HUES6 (cell line): ENCODE data around the gene HBA1.
"Not testable (repeated sequence)": the region's sequence is repeated elsewhere in the genome, so short reads cannot be mapped to it uniquely, and the experiment has no call there.

Experiments used
- H3K27ac ChIP-seq: 2 replicates; pipeline ENCODE4 v1.7.0; 2013; ENCODE audit warnings: low read depth, mild to moderate bottlenecking, low read length, inconsistent platforms
- H3K27me3 ChIP-seq: 2 replicates; pipeline ENCODE4 v1.6.1; 2013; ENCODE audit warnings: low read length; ENCODE audit not compliant: control insufficient read depth, insufficient read depth
- H3K36me3 ChIP-seq: 2 replicates; pipeline ENCODE4 v1.6.1; 2013; ENCODE audit warnings: low read length; ENCODE audit not compliant: control insufficient read depth, insufficient read depth
- H3K4me1 ChIP-seq: 2 replicates; pipeline ENCODE4 v1.6.1; 2013; ENCODE audit warnings: low read length; ENCODE audit not compliant: control insufficient read depth, insufficient read depth
- H3K4me3 ChIP-seq: 2 replicates; pipeline ENCODE4 v1.5.1; 2013; ENCODE audit warnings: low read depth, low read length
- H3K9ac ChIP-seq: one replicate; pipeline ENCODE4 v1.6.1; 2013; ENCODE audit warnings: mild to moderate bottlenecking, low read length
- H3K9me3 ChIP-seq: 2 replicates; pipeline ENCODE4 v1.6.1; 2013; ENCODE audit warnings: low read depth, low read length; ENCODE audit not compliant: control insufficient read depth, insufficient read depth

Gene HBA1

DNA sequence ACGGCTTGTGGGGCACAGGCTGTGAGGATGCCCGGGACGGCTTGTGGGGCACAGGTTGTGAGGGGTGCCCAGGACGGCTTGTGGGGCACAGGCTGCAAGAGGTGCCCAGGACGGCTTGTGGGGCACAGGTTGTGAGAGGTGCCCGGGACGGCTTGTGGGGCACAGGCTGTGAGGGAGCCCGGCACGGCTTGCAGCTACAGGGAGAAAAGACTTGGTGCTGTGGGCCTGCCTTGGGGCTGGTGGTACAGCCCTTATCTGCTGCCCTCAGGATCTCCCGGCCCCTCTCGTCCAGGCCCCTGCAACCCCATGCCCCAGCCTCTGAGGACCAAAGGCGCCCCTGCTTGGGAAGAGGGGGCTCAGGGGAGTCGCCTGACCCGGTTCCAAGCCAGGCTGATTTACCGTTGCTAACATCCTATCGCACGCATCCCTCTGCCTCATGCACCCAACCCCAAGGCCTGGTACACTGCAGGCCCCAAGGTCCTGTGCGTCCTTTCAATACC lies 15.7 kb upstream of the HBA1 start:
- no peaks in the 10 kb centered on the region for H3K9me3 ChIP-seq
- H3K4me3 ChIP-seq = no peak overlapping the region
- peaks cover 74% of the 10 kb centered on the region for H3K27me3 ChIP-seq
- H3K4me1 ChIP-seq = 0 out of 2 replicates have a peak, but pooled peaks cover 7% of the 10 kb centered on the region
- no peaks in the 10 kb centered on the region for H3K36me3 ChIP-seq
- H3K9ac ChIP-seq = no peak overlapping the region
- no peak overlapping the region for H3K27ac ChIP-seq

DNA sequence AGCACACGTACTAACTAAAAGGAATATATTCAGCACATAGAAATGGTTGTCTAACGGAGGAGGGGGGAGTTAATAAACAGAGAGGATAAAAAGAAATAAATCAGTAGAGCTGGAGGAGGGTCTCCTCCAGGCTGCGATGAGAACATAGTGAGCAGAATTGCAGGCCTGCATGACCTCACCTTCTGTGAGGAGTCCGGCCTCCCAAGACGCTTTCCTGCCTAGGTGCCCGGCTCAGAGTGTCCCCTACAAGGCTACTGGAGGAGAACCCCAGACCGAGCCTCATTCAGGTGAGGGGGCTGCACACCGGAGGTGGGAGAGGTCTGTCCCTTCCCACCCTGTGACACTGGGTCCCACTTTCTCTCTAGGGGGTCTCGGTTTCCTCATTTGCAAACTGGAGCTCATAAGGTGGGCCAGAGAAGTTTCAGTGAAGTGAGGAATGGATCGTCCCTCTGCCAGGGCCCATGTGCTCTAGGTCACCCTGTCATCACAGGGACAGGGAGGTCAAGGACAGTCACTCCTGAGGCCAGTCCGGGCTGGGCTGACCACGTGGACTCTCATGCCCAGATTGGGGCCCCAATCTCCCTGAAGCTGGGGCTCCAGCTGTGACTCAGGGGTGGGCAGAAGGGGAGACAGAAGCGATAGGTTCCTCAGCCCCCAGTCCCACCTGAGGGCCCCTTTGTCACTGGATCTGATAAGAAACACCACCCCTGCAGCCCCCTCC lies 14.0 kb upstream of the HBA1 start:
- H3K9ac ChIP-seq = no peak overlapping the region
- no peak overlapping the region for H3K4me3 ChIP-seq
- H3K27ac ChIP-seq = no peak overlapping the region
- H3K4me1 ChIP-seq = peaks cover 17% of the 10 kb centered on the region
- H3K9me3 ChIP-seq = no peaks in the 10 kb centered on the region
- no peaks in the 10 kb centered on the region for H3K36me3 ChIP-seq
- H3K27me3 ChIP-seq = peaks cover 76% of the 10 kb centered on the region

DNA sequence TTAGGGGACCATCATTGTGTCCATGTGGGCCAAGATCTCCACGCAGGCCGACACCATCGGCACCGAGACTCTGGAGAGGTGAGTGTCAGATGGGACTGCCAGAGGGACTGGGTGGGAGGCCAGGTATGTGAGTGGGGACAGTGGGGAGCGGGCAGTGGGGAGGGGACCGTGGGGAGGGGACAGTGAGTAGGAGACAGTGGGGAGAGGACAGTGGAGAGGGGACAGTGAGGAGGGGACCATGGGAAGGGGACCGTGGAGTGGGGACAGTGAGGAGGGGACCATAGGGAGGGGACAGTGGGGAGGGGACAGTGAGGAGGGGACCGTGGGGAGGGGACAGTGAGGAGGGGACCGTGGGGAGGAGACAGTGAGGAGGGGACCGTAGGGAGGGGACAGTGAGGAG lies 13.3 kb upstream of the HBA1 start:
- H3K9ac ChIP-seq = not testable (repeated sequence)

DNA sequence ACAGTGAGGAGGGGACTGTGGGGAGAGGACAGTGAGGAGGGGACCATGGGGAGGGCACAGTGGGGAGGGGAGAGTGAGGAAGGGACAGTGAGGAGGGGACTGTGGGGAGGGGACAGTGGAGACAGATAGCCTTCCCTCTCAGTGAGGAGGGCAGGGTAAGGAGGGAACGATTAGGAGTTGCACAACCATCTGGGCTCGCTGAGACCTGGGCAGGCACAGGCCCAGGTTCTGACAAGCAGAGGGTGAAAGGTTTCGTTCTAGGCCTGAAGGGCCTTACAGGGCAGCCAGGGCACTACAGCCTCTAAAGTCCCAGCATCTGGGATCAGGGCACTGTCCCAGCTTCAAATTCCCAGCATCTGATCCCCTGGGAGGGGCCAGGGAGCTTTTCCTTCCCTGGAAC lies 12.8 kb upstream of the HBA1 start:
- Histone ChIP-seq H3K4me1 (peaks cover 18% of the 10 kb centered on the region), H3K27me3 (peaks cover 77% of the 10 kb centered on the region)
- H3K4me3 ChIP-seq, H3K27ac ChIP-seq, H3K9ac ChIP-seq, H3K9me3 ChIP-seq, H3K36me3 ChIP-seq: not testable (repeated sequence)

More for the DNA sequence above, 13.3 kb upstream of the HBA1 start:
- H3K4me3 ChIP-seq, H3K27ac ChIP-seq, H3K36me3 ChIP-seq, H3K9me3 ChIP-seq: not testable (repeated sequence)
- Histone ChIP-seq H3K4me1 (peaks cover 17% of the 10 kb centered on the region), H3K27me3 (peaks cover 76% of the 10 kb centered on the region)

DNA sequence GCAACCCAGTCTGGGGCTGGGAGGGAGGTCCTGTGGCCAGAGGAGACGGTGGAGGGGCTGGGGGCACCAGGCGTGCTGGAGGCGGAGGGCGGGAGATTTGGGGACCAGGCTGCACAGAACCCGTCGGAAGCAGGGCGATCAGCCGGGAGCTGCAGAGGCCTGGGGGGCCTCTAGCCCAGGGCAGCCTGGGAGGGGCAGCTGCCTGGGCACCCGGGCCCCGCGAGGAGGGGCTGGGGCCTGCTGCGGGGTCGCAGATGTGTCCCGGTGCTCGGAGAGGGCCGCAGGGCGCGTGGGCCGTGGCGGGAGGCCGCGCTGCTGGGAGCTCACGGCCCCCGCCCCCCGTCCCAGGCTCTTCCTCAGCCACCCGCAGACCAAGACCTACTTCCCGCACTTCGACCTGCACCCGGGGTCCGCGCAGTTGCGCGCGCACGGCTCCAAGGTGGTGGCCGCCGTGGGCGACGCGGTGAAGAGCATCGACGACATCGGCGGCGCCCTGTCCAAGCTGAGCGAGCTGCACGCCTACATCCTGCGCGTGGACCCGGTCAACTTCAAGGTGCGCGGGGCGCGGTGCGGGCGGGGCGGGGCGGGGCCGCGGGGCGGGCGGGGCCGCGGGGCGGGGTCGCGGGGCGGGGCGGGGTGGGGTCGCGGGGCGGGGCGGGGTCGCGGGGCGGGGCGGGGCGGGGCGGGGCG lies 12.2 kb upstream of the HBA1 start:
- Histone ChIP-seq H3K27me3 (peaks cover 78% of the 10 kb centered on the region), H3K4me1 (peaks cover 24% of the 10 kb centered on the region)

DNA sequence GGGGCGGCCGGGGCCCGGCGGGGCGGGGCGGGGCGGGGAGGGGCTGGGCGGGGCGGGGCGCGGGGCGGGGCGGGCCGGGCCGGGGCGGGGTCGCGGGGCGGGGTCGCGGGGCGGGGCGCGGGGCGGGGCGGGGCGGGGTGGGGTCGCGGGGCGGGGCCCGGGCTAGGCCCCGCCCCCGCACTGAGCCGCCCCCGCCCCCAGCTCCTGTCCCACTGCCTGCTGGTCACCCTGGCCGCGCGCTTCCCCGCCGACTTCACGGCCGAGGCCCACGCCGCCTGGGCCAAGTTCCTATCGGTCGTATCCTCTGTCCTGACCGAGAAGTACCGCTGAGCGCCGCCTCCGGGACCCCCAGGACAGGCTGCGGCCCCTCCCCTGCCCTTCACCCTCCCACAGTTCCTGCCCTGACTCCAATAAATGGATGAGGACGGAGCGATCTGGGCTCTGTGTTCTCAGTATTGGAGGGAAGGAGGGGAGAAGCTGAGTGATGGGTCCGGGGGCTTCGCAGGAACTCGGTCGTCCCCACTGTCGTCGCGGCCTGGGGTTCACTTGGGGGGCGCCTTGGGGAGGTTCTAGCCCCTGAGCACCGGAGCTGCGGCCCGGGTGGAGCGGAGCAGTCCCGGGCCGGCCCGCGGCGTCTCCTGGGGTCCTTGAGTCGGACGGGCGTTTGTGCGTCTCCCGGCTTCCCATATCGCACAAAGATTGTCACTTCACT lies 11.5 kb upstream of the HBA1 start:
- Histone ChIP-seq H3K36me3 (no peaks in the 10 kb centered on the region), H3K9me3 (no peaks in the 10 kb centered on the region), H3K27ac (no peak overlapping the region), H3K27me3 (peaks cover 79% of the 10 kb centered on the region), H3K4me1 (peaks cover 28% of the 10 kb centered on the region), H3K4me3 (peak overlapping the region; percentile 66), H3K9ac (no peak overlapping the region)

More for the DNA sequence above, 12.2 kb upstream of the HBA1 start:
- not testable (repeated sequence) for H3K4me3 ChIP-seq, H3K9me3 ChIP-seq, H3K27ac ChIP-seq, H3K9ac ChIP-seq, H3K36me3 ChIP-seq

DNA sequence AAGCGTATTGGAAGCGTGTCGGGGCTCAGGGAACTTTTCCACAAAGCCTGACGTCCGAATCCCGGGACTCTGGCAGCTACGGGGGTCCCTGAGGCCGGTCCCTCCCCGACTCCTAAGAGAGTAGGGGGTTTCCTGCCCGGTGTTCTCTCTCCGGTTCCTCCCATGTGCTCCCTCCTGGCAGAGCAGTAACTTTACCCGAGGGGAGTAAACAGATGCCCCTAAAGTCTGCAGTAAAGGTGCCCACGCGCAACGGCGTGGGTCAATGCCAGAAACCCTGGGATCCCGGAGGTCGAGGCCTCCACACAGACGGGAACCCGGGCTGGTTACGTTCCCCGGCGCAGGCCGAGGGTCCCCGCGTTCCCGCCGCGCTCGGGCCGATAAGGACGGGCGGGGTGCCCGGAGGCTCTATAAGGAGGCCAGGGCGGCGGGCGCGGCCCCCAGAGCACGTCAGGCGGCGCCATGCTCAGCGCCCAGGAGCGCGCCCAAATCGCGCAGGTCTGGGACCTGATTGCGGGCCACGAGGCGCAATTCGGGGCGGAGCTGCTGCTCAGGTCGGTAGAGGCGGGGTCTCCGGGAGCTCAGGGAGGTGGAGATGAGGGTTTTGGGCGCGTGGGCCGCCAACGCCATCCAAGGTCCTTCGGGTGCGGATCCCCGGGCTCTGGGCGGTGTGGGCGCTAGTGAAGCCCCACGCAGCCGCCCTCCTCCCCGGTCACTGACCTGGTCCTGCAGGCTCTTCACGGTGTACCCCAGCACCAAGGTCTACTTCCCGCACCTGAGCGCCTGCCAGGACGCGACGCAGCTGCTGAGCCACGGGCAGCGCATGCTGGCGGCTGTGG lies 10.7 kb upstream of the HBA1 start, which contains the start of gene HBM:
Gene HBM (plus strand): TSS at position 440 of the 836 bp plus-strand sequence. CDS start 20 bp downstream, at position 460.
- Histone ChIP-seq H3K27me3 (peaks cover 85% of the 10 kb centered on the region), H3K27ac (no peak within 1 kb of the TSS), H3K9ac (no peak within 1 kb of the TSS), H3K36me3 (no peaks in the 10 kb centered on the region), H3K4me3 (peak within 1 kb of the TSS; percentile 66), H3K4me1 (peaks cover 28% of the 10 kb centered on the region), H3K9me3 (no peaks in the 10 kb centered on the region)

DNA sequence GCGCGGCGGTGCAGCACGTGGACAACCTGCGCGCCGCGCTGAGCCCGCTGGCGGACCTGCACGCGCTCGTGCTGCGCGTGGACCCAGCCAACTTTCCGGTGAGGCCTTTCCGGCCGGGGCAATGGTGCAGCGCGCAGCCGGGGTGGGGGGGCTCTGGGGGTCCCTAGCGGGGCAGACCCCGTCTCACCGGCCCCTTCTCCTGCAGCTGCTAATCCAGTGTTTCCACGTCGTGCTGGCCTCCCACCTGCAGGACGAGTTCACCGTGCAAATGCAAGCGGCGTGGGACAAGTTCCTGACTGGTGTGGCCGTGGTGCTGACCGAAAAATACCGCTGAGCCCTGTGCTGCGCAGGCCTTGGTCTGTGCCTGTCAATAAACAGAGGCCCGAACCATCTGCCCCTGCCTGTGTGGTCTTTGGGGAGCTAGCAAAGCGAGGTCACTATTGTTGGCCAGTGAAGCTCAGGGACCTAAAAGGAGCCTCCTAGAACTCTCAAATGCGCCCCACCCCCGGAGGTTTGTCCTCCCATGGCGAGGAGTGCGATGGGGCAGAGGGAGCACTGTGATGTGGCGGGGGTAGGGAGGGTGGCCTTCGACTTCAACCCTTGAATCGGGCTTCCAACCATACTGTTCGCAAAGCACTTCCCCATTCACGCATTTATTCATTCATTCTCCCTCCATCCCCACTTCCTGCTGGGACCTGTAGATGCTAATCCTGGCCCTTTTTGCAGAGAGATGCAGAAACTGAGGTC lies 9.9 kb upstream of the HBA1 start:
- Histone ChIP-seq H3K4me3 (peak overlapping the region; percentile 66), H3K36me3 (no peaks in the 10 kb centered on the region), H3K27ac (no peak overlapping the region), H3K9ac (no peak overlapping the region), H3K27me3 (peaks cover 86% of the 10 kb centered on the region), H3K4me1 (peaks cover 28% of the 10 kb centered on the region), H3K9me3 (no peaks in the 10 kb centered on the region)

DNA sequence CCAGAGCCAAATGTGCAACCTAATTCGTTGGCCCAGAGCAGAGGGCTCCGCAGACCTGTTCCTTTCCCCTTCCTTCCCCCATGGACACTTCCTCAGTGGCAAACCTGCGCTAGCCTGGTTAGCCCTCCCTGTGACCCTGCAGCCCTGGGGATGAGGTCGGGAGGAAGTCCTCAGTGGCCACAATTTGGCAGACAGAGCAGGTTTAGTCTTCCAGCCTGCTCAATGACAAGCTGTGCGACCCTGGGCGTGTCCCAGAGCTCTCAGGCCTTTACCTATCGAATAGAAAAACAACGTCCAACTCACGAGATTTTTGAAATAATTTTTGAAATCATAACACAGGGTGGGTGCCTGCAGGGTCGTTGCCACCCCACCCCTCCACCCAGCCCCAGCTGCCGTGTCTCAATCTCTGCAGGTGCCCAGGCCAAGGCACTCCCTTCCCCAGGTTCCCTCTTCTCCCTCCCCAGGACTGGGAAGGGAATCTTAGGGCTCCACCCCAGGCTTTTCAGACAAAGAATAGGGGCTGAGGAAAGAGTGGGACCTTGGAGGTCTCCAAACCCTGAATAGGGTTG lies 9.3 kb upstream of the HBA1 start:
- Histone ChIP-seq H3K27me3 (peaks cover 87% of the 10 kb centered on the region), H3K27ac (no peak overlapping the region), H3K9me3 (no peaks in the 10 kb centered on the region), H3K4me3 (no peak overlapping the region), H3K9ac (no peak overlapping the region), H3K36me3 (no peaks in the 10 kb centered on the region), H3K4me1 (peaks cover 28% of the 10 kb centered on the region)

DNA sequence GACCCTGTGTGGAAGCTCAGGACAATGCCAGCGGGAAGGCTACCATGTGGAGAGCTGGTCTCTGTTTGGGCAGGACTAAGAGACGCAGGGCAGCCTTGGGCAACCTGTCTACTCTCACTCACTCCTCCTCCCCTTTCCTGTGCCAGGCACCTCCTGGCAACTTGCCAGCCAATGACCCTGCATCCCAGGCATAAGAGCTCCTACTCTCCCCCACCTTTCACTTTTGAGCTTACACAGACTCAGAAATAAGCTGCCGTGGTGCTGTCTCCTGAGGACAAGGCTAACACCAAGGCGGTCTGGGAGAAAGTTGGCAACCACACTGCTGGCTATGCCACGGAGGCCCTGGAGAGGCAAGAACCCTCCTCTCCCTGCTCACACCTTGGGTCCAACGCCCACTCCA lies 8.1 kb upstream of the HBA1 start:
- Histone ChIP-seq H3K4me1 (peaks cover 28% of the 10 kb centered on the region), H3K27ac (no peak overlapping the region), H3K36me3 (no peaks in the 10 kb centered on the region), H3K9ac (no peak overlapping the region), H3K4me3 (no peak overlapping the region), H3K27me3 (peaks cover 80% of the 10 kb centered on the region), H3K9me3 (no peaks in the 10 kb centered on the region)
